CD4-positive, alpha-beta memory T cell (primary cell): ENCODE results near the gene CTBP2. TPM values are rescaled to one million over a fixed set of nuclear protein-coding genes. Genes with fewer than 3 reads are reported as not detected.

ENCODE experiments used
- CTCF ChIA-PET: fragments of 350-600 bp; sonication (Branson Sonifier 250); formaldehyde crosslinking; loops from one replicate; lab custom pipeline; 2021; ENCODE audit warnings: inconsistent platforms; ENCODE audit not compliant: partially characterized antibody; lab: Charles Lee
- POLR2A ChIA-PET: fragments of 350-600 bp; sonication (Branson Sonifier 250); formaldehyde crosslinking; loops from one replicate; lab custom pipeline; 2021; ENCODE audit not compliant: partially characterized antibody; lab: Charles Lee
- DNase-seq, 5 donors: peaks; one replicate each; pipeline versions ENCODE4 v3.0.0 to v3.0.0-alpha.2; 2020 to 2022; ENCODE audit warnings: mixed read lengths in 1 of 5
- H3K27ac ChIP-seq: one replicate; pipeline ENCODE4 v1.7.0; 2013; ENCODE audit warnings: low read depth, low read length
- H3K27me3 ChIP-seq: 2 replicates; pipeline ENCODE4 v1.7.0; 2013; ENCODE audit warnings: mild to moderate bottlenecking, low read length, moderate library complexity; ENCODE audit not compliant: insufficient read depth
- H3K36me3 ChIP-seq: 2 replicates; pipeline ENCODE4 v1.7.0; 2013; ENCODE audit warnings: mild to moderate bottlenecking, low read length, moderate library complexity; ENCODE audit not compliant: insufficient read depth
- H3K4me1 ChIP-seq: 2 replicates; pipeline ENCODE4 v1.7.0; 2013; ENCODE audit warnings: mild to moderate bottlenecking, low read length, moderate library complexity; ENCODE audit not compliant: insufficient read depth
- H3K4me3 ChIP-seq, 2 donors: one replicate each; pipeline ENCODE4 v1.7.0; 2013; ENCODE audit warnings: low read length in 2 of 2, mild to moderate bottlenecking in 1 of 2
- H3K9me3 ChIP-seq, 2 donors: one replicate each; pipeline ENCODE4 v1.7.0; 2013; ENCODE audit warnings: low read length in 2 of 2, control low read depth in 1 of 2; ENCODE audit not compliant: control insufficient read depth in 1 of 2
- H3K27ac Mint-ChIP-seq, 7 donors: one replicate each; pipeline ENCODE4 v1.8.0; 2020 to 2021; ENCODE audit warnings: mixed read lengths in 7 of 7, mild to moderate bottlenecking in 6 of 7, inconsistent platforms in 3 of 7, moderate library complexity in 3 of 7
- H3K27me3 Mint-ChIP-seq, 2 donors: one replicate each; pipeline ENCODE4 v1.8.0; 2020 to 2021; ENCODE audit warnings: mixed read lengths in 2 of 2
- H3K36me3 Mint-ChIP-seq, 2 donors: one replicate each; pipeline ENCODE4 v1.8.0; 2020 to 2021; ENCODE audit warnings: mixed read lengths in 2 of 2, inconsistent platforms in 1 of 2, mild to moderate bottlenecking in 1 of 2
- H3K4me1 Mint-ChIP-seq, 4 donors: one replicate each; pipeline ENCODE4 v1.8.0; 2020 to 2021; ENCODE audit warnings: mixed read lengths in 4 of 4, mild to moderate bottlenecking in 1 of 4
- H3K4me3 Mint-ChIP-seq, 8 donors: one replicate each; pipeline ENCODE4 v1.8.0; 2020 to 2021; ENCODE audit warnings: mixed read lengths in 8 of 8, mild to moderate bottlenecking in 7 of 8, moderate library complexity in 6 of 8, inconsistent platforms in 3 of 8
- H3K9me3 Mint-ChIP-seq, 8 donors: one replicate each; pipeline ENCODE4 v1.8.0; 2020 to 2021; ENCODE audit warnings: mixed read lengths in 8 of 8, mild to moderate bottlenecking in 5 of 8, inconsistent platforms in 3 of 8, moderate library complexity in 1 of 8
- intact Hi-C: fragments of 100-400 bp; cut with micrococcal nuclease; formaldehyde crosslinking; loops from one replicate; pipeline ENCODE4 v1.15.1; 2023
- polyA plus RNA-seq, 2 donors: library from polyadenylated mRNA; unstranded; fragments of 300-500 nt; fragmentation: Illumina TruSeq; gene quantifications; one replicate each; pipeline ENCODE4 v1.2.3, GENCODE V29; 2021
- total RNA-seq, 2 experiments: library from RNA; stranded (reverse); gene quantifications; one replicate each; pipeline ENCODE4 v1.2.3, GENCODE V29; 2021

CTBP2 gene
- total and polyA plus RNA-seq, 4 experiments from 2014 or later = 0.16 to 0.97 (median 0.61) TPM; not detected in 1

- POLR2A ChIA-PET = no interaction called here
- no peak overlapping the region for H3K4me3 Mint-ChIP-seq
- H3K27me3 ChIP-seq = no peaks in the 10 kb centered on the region
- H3K27me3 Mint-ChIP-seq = peaks cover 4 to 5% of the 10 kb centered on the region in 2 donors
- intact Hi-C loops = no loop called here
- no peaks in the 10 kb centered on the region for H3K36me3 Mint-ChIP-seq
- CTCF ChIA-PET = no interaction called here
- H3K9me3 ChIP-seq = no peaks in the 10 kb centered on the region
- H3K9me3 Mint-ChIP-seq = peaks cover 0 to 3% (median 0%) of the 10 kb centered on the region in 8 donors
- no peak overlapping the region for H3K27ac ChIP-seq
- H3K4me3 ChIP-seq = no peak overlapping the region
- H3K4me1 ChIP-seq = no peaks in the 10 kb centered on the region
- DNase-seq = no peak
- no peak overlapping the region for H3K27ac Mint-ChIP-seq
- H3K36me3 ChIP-seq = no peaks in the 10 kb centered on the region
- H3K4me1 Mint-ChIP-seq = no peaks in the 10 kb centered on the region
Measured at GRCh38 chr10:125133696-125134482, 26.5 kb downstream of the CTBP2 start.

GRCh38 chr10:125132344-125132743 is 28.0 kb downstream of the CTBP2 start:
- Mint-ChIP-seq H3K4me1 (no peaks in the 10 kb centered on the region), H3K9me3 (peaks cover 0 to 3% (median 0%) of the 10 kb centered on the region in 8 donors), H3K27me3 (peaks cover 2 to 7% of the 10 kb centered on the region in 2 donors), H3K27ac (no peak overlapping the region), H3K36me3 (no peaks in the 10 kb centered on the region), H3K4me3 (no peak overlapping the region)
- no peak overlapping the region for H3K4me3 ChIP-seq
- no peaks in the 10 kb centered on the region for H3K4me1 ChIP-seq
- H3K36me3 ChIP-seq = no peaks in the 10 kb centered on the region
- no peak for DNase-seq
- ChIA-PET POLR2A (no interaction called here), CTCF (no interaction called here)
- H3K27me3 ChIP-seq = no peaks in the 10 kb centered on the region
- H3K27ac ChIP-seq = no peak overlapping the region
- H3K9me3 ChIP-seq = no peaks in the 10 kb centered on the region
- intact Hi-C loops = no loop called here

GRCh38 chr10:125130916-125131315 is 29.4 kb downstream of the CTBP2 start:
- Histone ChIP-seq H3K9me3 (no peaks in the 10 kb centered on the region), H3K36me3 (no peaks in the 10 kb centered on the region), H3K27me3 (no peaks in the 10 kb centered on the region), H3K27ac (no peak overlapping the region), H3K4me3 (no peak overlapping the region), H3K4me1 (no peaks in the 10 kb centered on the region)
- no peak overlapping the region for H3K27ac Mint-ChIP-seq
- H3K36me3 Mint-ChIP-seq = no peaks in the 10 kb centered on the region
- no peaks in the 10 kb centered on the region for H3K4me1 Mint-ChIP-seq
- H3K9me3 Mint-ChIP-seq = peaks cover 0 to 3% (median 0%) of the 10 kb centered on the region in 8 donors
- no peak overlapping the region for H3K4me3 Mint-ChIP-seq
- CTCF ChIA-PET = no interaction called here
- H3K27me3 Mint-ChIP-seq = peaks cover 2 to 7% of the 10 kb centered on the region in 2 donors
- intact Hi-C loops = no loop called here
- DNase-seq = no peak
- POLR2A ChIA-PET = no interaction called here

GRCh38 chr10:125130260-125130659 is 30.1 kb downstream of the CTBP2 start:
- Histone ChIP-seq H3K27ac (no peak overlapping the region), H3K4me1 (no peaks in the 10 kb centered on the region), H3K36me3 (no peaks in the 10 kb centered on the region), H3K27me3 (no peaks in the 10 kb centered on the region), H3K9me3 (no peaks in the 10 kb centered on the region), H3K4me3 (no peak overlapping the region)
- no peaks in the 10 kb centered on the region for H3K4me1 Mint-ChIP-seq
- ChIA-PET POLR2A (no interaction called here), CTCF (no interaction called here)
- no peak overlapping the region for H3K4me3 Mint-ChIP-seq
- intact Hi-C loops = no loop called here
- peaks cover 2 to 7% of the 10 kb centered on the region in 2 donors for H3K27me3 Mint-ChIP-seq
- H3K36me3 Mint-ChIP-seq = no peaks in the 10 kb centered on the region
- no peak overlapping the region for H3K27ac Mint-ChIP-seq
- peaks cover 0 to 3% (median 0%) of the 10 kb centered on the region in 8 donors for H3K9me3 Mint-ChIP-seq
- DNase-seq = no peak

GRCh38 chr10:125129076-125129458 is 31.3 kb downstream of the CTBP2 start:
- no peak for DNase-seq
- no peaks in the 10 kb centered on the region for H3K9me3 ChIP-seq
- H3K27me3 ChIP-seq = no peaks in the 10 kb centered on the region
- intact Hi-C loops = no loop called here
- no peak overlapping the region for H3K4me3 Mint-ChIP-seq
- no peak overlapping the region for H3K27ac ChIP-seq
- H3K4me1 ChIP-seq = no peaks in the 10 kb centered on the region
- H3K27me3 Mint-ChIP-seq = peaks cover 2 to 11% of the 10 kb centered on the region in 2 donors
- no peaks in the 10 kb centered on the region for H3K36me3 Mint-ChIP-seq
- H3K4me1 Mint-ChIP-seq = no peaks in the 10 kb centered on the region
- peaks cover 0 to 3% (median 0%) of the 10 kb centered on the region in 8 donors for H3K9me3 Mint-ChIP-seq
- ChIA-PET CTCF (no interaction called here), POLR2A (no interaction called here)
- no peaks in the 10 kb centered on the region for H3K36me3 ChIP-seq
- no peak overlapping the region for H3K4me3 ChIP-seq
- H3K27ac Mint-ChIP-seq = no peak overlapping the region

- POLR2A ChIA-PET = no interaction called here
- CTCF ChIA-PET = no interaction called here
- intact Hi-C loops = no loop called here
Measured at GRCh38 chr10:125128397-125129075, 31.8 kb downstream of the CTBP2 start.

GRCh38 chr10:125127986-125128385 is 32.4 kb downstream of the CTBP2 start:
- Mint-ChIP-seq H3K27me3 (peaks cover 2 to 6% of the 10 kb centered on the region in 2 donors), H3K36me3 (no peaks in the 10 kb centered on the region), H3K4me1 (no peaks in the 10 kb centered on the region), H3K27ac (no peak overlapping the region), H3K9me3 (peaks cover 0 to 3% (median 0%) of the 10 kb centered on the region in 8 donors), H3K4me3 (no peak overlapping the region)
- ChIA-PET CTCF (no interaction called here), POLR2A (no interaction called here)
- intact Hi-C loops = no loop called here
- Histone ChIP-seq H3K27me3 (no peaks in the 10 kb centered on the region), H3K4me3 (no peak overlapping the region), H3K27ac (no peak overlapping the region), H3K9me3 (no peaks in the 10 kb centered on the region), H3K4me1 (no peaks in the 10 kb centered on the region), H3K36me3 (no peaks in the 10 kb centered on the region)
- DNase-seq = no peak

More at GRCh38 chr10:125128397-125129075, 31.8 kb downstream of the CTBP2 start:
- peaks cover 2 to 6% of the 10 kb centered on the region in 2 donors for H3K27me3 Mint-ChIP-seq
- no peak for DNase-seq
- no peak overlapping the region for H3K27ac Mint-ChIP-seq
- Histone ChIP-seq H3K36me3 (no peaks in the 10 kb centered on the region), H3K9me3 (no peaks in the 10 kb centered on the region), H3K27me3 (no peaks in the 10 kb centered on the region), H3K4me1 (no peaks in the 10 kb centered on the region), H3K27ac (no peak overlapping the region), H3K4me3 (no peak overlapping the region)
- no peaks in the 10 kb centered on the region for H3K36me3 Mint-ChIP-seq
- H3K4me3 Mint-ChIP-seq = no peak overlapping the region
- H3K9me3 Mint-ChIP-seq = peaks cover 0 to 3% (median 0%) of the 10 kb centered on the region in 8 donors
- no peaks in the 10 kb centered on the region for H3K4me1 Mint-ChIP-seq
